ENCODE data around the gene CAMSAP1.
A peak's percentile ranks its signal among the peaks of the same experiment; 100 is the strongest.
"Not testable (repeated sequence)": the region's sequence is repeated elsewhere in the genome, so short reads cannot be mapped to it uniquely, and the experiment has no call there.

The CAMSAP1 gene, protein sequence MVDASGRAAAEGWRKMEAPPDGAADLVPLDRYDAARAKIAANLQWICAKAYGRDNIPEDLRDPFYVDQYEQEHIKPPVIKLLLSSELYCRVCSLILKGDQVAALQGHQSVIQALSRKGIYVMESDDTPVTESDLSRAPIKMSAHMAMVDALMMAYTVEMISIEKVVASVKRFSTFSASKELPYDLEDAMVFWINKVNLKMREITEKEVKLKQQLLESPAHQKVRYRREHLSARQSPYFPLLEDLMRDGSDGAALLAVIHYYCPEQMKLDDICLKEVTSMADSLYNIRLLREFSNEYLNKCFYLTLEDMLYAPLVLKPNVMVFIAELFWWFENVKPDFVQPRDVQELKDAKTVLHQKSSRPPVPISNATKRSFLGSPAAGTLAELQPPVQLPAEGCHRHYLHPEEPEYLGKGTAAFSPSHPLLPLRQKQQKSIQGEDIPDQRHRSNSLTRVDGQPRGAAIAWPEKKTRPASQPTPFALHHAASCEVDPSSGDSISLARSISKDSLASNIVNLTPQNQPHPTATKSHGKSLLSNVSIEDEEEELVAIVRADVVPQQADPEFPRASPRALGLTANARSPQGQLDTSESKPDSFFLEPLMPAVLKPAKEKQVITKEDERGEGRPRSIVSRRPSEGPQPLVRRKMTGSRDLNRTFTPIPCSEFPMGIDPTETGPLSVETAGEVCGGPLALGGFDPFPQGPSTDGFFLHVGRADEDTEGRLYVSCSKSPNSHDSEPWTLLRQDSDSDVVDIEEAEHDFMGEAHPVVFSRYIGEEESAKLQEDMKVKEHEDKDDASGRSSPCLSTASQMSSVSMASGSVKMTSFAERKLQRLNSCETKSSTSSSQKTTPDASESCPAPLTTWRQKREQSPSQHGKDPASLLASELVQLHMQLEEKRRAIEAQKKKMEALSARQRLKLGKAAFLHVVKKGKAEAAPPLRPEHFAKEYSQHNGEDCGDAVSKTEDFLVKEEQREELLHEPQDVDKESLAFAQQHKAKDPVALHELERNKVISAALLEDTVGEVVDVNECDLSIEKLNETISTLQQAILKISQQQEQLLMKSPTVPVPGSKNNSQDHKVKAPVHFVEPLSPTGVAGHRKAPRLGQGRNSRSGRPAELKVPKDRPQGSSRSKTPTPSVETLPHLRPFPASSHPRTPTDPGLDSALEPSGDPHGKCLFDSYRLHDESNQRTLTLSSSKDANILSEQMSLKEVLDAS (N-terminal part only)

DNA sequence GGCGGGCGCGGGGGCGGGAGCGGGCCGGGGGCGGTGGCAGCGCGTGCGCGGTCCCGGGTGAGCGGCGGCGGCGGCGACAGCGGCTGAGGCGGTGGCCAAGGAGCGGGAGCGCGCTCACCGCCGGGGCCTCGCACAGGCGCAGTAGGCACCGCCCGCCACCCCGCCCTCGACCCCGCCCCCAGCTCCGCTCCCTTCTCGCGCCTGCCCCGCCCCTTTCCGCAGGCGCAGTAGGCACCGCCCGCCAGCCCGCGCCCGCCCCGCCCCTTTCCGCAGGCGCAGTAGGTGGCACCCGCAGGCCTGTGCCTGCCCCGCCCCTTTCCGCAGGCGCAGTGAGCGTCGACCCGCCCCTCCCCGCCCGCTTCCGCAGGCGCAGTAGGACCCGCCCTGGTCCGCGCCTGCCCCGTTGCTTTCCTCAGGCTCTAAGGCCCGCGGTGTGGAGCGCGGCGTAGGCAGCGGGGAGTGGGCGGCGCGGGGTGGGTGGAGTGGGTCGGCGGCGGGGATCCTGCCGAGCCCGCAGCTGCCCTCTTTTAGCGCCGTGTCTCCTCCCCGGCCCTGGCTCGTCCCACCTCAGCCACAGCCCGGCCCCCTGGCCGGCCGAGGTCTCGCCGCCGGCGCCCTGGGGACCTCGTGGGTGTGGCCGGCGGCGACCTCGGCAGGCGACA, at the start of gene CAMSAP1:
Gene CAMSAP1 (minus strand): TSS at position 116 of the 662 bp plus-strand sequence. CDS start 387 bp downstream, outside the sequence.
- DNase-seq: peak; percentile 92 to 98

DNA sequence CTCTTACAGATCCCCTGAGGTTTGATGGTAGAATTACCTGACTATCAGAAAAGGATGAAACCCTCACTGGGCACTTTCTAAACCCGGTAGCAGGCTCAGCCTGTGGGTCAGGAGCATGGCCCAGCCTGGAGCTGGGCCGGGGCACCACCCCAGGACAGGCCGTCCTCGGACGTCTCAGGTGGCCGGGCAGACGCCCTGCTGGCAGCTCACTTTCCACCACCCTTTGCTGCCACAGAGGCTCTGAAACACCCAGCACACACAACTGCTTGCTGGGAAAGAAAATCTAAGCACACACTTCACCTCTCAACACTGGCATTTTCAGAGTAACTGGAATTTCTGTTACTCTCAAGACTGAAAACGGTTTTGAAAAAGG, 49.4 kb upstream of the CAMSAP1 start:
- DNase-seq: no peak

DNA sequence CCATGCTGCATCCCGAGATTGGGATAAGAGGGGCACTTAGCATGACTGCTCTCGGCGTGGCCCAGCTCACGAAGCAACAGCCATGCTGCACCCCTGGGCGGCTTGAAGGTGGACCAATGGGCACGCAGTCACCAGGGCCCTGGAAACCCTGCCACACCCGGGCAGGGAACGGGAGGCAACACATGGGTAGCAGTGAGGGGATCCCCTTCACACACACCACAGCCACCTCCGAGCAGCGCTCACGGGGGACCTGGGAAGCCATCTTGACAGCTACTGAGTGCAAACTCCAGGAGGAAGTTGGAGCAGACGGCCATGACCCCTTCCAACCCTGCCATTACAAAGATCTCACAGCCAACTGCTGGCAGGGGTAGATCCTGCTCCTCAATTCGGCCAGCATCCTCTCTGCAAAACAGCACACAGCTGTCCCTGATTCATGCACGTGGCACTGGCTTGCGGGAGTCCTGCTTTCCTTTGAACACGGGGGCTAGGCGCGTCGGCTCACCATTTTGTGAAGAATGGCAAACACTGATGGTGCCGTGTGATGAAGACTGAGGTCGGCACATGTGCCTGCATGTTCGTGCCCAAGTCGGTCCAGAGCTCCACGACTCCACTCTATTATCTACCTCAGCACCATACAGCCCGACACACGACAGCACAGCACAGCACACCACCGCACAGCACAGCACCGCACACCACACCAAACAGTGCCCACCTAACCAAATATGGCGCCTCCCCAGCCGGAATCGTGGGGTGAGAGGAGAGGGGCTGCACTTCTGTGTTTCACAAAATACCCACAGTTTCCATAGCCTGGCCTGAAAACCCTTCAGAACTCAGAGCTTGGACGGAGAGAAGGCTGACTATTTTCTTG, 48.8 kb upstream of the CAMSAP1 start:
- DNase-seq: no peak

DNA sequence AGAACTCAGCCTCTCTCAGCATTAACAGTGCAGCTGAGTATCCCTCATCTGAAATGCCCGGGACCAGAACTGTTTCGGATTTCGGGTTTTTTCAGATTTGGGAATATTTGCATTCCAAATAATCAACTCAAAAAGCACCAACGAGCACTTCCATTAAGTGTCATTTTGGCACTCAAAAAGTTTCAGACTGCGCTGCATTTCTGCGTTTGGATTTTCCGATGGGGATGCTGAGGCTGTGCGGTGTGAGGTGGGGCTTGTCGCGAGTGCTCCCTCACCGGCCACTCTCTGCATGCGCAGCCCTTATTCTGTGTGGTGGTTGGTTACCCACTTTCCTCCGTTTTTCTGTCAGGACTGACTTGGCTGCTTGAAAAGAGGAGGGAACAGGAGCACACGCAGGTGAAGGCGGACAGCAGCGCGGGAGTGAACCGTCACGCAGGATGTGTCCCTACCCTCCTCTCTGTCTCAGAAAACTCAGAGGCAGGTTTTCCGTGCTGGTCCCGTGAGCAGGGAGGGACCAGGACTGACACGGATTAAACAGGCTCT, 45.4 kb upstream of the CAMSAP1 start:
- DNase-seq: no peak

DNA sequence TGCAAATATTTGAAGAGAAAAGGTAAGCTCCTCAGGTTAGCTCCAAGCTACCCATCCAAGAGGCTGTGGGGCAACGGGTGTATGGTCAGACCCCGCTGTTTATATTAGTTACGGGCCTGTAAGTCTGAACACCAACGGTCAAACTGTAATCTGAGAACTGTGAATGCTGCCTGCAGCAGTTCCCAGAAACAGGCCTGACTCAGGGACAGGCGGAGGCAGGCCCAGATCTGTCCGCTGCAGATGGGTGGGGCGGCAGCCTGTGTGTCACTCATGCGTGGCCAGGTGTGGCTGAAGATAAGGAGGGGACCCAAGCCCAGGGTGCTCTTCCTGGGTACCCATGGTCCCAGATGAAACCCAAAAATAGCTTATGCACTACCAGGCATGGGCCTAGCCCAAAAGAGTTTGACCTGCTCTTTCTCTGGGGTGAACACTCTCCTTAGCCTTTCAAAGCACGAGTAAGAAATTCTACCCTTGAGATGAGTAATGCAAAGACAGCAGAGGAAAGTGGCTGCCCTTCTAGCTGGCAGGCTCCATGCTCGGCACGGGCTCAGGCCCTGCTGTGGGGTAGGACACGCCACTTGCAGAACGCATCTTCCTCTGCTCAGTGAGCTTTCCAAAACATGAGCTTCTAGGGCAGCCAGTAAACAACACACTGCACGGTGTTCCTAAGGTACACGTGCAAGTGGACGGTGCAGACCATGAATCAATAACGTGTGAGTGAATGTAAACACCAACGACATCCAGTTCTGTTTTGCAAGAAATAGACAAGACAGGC, 44.7 kb upstream of the CAMSAP1 start:
- DNase-seq: no peak

DNA sequence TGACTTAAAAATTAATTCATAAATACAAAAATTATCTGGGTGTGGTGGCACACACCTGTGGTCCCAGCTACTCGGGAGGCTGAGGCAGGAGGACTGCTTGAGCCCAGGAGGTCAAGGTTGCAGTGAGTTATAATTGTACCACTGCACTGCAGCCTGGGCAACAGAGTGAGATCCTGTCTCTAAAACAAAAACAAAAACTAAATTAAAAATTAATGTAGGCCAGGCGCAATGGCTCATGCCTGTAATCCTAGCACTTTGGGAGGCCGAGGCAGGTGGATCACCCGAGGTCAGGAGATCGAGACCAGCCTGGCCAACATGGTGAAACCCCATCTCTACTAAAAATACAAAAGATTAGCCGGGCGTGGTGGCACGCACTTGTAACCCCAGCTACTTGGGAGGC, 44.0 kb upstream of the CAMSAP1 start:
- DNase-seq: not testable (repeated sequence)

DNA sequence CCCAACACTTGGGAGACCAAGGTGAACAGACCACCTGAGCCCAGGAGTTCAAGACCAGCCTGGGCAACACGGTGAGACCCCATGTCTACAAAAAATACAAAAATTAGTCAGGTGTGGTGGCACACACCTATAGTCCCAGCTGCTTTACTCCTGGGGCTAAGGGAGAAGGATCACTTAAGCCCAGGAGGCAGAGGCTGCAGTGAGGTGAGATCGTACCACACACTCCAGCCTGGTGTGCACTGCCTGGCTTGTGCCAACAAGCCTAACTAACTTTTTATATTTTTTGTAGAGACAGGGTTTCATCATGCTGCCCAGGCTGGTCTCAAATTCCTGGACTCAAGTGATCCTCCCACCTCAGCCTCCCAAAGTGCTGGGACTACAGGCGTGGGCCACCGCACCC, 43.5 kb upstream of the CAMSAP1 start:
- DNase-seq: not testable (repeated sequence)

DNA sequence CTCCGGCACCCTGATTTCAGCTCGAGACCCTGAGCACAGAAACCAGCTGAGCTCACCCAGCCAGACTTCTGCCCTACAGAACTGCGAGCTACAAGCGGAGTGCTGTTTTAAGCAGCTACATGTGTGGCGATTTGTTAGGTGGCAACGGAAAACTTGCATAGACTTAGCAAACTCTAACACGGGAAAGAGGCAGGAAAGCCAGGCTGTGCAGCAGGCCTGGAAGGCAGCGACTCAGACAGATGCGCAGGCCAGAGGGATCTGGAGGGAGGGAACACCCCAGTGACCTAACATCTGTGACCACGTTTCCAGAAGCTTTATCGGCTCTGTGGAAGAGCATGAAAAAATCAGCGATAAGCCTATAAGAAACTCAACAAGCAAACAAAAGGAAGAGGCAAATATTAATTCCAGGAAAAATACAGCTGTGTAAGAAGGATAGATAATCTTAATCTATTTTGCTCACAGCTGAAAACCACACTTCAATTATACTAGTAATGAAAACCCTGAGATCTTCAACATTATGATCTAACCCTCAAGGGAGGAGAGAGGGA, 42.9 kb upstream of the CAMSAP1 start:
- no peak for DNase-seq

DNA sequence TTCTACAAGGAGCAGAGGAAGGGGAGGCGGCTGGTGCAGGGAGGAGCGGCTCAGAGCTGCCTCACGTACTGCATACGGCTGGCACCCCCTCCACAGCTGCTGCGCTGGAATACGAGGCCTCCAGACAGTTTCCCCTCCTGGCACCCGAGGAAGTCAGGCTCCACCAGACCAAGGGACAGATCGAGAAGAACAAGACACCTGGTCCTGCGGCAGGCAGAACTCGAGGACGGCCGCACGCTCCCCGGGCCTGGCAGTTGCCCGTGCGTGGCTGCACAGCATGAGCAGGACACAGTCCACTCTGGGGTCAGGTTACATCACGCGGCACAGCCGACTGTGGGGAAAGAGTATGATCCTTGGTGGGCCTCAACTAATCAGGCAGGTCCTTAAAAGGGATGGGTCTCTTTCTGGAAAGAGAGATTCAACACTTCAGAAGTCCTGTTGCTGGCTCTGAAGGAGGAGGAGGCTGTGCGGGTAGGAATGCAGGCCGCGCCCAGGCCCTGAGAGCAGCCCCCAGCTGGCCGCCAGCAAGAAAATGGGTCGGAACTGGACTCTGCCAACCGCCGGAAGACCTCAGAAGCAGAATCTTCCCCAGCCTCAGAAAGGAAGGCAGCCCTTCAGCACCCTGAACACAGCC, 42.3 kb upstream of the CAMSAP1 start:
- no peak for DNase-seq

DNA sequence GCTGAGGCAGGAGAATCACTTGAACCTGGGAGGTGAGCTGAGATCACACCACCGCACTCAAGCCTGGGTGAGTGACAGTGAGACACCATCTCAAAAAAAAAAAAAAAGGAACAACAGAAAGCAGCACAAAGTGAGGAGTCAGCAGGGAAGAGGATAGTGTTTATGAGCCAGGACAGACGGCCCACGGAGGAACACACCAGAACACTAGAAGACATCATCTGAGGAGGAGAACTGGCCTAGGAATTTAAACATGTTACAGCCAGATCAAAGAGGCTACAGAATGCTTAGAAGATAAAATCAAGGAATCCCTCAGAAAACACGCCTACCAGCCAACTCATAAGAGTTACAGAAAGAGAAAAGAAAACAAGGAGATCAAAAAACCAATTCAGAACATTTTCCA, 41.6 kb upstream of the CAMSAP1 start:
- DNase-seq: no peak

DNA sequence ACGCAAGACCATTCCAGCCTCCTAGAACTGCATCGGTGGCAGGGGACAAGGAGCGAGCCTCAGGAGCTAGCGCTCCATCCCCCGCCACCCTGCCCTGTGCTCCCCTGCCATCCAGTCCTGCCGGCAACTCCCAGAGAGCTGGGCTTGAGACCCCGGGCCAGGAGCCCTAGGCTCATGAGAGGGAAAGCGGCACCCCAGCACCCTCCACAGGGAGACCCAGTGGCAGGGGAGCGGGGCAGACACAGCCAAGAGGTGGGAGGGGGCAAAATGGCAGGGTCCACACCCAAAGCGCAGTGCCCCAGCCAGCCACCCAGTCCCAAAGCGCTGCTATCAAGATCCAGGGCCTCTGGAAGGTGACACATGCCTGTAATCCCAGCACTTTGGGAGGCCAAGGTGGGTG, 41.1 kb upstream of the CAMSAP1 start:
- DNase-seq: no peak

DNA sequence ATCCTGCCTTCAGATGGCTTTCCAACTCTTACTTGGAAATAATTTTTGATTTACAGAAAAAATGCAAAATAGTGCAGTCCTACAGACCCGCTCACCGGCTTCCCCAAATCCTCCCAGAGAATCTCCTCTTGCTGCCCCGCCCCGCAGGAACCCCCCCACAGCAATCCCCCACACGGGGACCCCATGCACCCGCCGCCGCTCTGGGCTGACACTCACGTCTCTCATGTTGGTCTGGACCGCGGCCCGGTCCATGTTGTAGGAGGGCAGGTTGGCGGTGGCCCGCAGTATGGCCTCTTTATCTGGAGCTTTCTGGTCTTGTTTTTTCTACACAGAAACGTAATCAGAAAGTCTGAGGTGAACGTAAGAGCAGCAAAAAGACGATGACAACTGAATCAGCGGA, 40.2 kb upstream of the CAMSAP1 start:
- no peak for DNase-seq

DNA sequence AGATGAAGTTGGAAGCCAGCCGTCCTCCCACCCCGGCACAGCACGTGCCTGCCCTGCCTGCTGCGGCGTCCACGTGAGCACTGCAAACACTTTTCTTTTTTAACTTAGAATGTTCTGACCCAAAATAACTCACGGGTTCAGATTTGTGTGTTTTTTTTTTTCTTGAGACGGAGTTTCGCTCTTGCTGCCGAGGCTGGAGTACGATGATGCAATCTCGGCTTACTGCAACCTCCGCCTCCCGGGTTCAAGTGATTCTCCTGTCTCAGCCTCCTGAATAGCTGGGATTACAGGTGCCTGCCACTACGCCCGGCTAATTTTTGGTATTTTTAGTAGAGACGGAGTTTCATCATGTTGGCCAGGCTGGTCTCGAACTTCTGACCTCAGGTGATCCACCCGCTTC, 39.8 kb upstream of the CAMSAP1 start:
- DNase-seq: not testable (repeated sequence)

DNA sequence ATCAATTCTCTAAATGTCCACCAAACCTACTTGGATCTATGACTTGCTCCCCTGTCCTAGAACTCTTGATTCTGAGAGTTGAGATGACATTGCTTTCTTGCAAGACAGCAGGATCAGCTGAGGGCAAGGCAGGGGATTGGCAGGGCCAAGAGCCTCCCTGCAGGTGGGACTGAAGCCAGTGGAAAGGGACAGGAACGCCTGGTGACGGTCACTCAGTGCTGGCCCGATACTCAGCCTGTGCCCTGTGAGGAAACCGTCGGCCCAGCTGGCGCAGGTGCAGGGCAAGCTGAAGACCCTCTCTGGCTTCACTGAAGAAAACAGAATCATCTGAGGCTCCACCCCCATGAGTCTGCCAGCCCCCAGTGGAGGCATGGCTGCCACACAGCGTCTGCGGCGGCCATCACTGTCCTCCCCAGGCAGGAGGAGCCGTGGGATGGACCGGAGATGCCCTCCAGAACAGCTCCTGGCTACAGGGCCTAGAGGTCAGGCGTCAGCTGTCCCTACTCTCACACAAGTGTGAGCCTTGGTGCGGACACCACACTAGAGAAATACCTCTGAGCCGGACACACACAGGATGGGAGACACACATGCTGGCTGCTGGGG, 39.1 kb upstream of the CAMSAP1 start:
- DNase-seq: no peak

DNA sequence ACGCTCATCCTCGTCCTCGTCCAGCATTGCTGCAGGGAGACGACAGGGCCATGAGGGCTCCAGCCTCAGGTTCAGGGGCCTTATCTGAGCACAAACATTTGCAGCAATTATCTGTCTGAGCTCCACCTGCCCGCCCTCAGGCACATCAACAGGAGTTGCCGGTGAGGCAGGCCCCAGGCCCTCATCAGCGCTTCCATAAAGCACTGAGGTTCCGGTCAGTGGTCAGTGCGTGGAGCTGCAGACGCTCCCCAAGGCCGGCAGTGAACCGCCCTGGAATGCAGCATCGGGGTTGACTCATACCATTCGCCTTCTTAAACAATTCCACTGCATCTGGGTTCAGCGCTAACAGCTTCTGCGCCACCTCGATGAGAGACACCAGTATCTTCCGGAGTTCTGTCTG, 38.6 kb upstream of the CAMSAP1 start:
- no peak for DNase-seq

DNA sequence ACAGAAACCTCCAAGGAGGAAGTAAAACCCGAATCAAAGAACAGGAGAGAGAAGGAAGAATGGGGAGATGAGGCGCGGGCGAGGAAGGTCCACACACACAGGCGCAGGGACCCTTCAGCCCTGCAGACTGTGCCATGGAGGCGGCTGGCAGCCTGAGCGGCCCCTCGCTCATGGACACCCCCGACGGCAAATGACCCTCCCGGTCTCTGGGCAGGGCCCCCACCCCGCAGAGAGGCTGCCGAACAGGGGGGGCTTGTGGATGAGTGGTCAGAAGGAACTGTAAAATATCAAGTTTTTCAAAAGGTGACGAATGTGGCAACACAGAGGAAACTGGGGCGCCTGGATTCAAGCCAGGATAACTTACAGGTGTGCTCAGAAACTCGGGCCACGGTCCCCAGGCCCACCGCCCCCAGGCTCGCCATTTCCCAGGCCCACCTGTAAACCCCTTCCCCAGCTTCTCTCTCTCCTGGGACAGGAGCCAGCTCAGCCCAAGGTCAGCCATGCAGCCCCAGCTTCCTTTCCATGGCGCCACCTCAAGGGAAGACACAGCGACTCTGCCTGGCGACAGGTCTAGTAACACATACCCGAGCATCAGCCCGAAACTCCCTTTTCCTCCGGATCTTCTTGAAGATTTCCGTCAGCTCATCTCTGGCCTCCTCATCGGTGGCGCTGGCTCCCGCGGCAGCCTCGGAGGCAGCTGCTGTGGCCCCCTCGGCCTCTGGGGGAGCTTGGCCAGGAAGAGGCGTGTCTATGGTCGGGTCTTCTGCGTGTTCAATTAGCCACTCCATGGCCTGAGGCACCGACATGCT, 37.3 kb upstream of the CAMSAP1 start:
- DNase-seq: no peak

DNA sequence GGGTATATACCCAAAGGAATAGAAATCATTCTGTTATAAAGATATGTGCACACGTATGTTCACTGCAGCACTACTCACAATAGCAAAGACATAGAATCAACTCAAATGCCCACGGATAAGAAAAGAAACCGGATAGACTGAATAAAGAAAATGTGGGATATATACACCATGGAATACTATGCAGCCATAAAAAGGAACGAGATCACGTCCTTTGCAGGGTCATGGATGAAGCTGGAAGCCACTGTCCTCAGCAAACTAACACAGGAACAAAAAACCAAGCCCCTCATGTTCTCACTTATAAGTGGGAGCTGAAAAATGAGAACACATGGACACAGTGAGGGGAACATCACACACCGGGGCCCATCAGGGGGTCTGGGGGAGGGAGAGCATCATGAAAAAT, 36.3 kb upstream of the CAMSAP1 start:
- DNase-seq: not testable (repeated sequence)

DNA sequence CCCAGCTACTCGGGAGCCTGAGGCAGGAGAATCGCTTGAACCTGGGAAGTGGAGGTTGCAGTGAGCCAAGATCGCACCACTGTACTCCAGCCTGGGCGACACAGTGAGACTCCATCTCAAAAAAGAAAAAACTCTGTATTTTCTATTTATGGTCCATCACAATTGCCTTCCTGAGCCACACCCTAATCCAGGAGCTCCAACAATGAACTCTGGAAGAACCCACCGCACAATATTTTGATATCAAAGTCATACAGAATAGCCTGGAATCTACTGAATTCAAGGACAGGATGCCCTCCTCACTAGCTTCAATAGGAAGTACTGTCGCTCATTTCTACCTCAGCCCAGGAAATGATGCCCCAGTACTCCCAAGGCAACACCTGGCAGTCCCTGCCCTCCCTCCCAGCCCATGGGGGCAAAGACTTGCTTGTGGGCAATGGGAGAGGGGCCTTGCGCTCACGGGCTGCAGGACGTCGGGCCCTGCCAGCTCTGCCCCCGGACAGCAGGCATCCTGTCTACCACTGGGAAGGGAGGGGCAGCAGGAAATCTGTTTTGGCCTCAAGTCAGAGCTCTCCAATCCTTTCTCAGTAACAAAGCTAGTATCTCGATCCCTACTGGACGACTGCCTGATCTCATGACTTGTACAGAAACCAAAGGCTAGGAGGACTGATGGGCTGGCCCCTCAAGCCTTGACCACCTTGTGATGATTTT, 34.1 kb upstream of the CAMSAP1 start:
- no peak for DNase-seq
